CD14-positive monocyte (primary cell): ENCODE measurements around the gene ZNF879. TPM values are rescaled to one million over a fixed set of nuclear protein-coding genes. Genes with fewer than 3 reads are reported as not detected.
A peak's percentile ranks its signal among the peaks of the same experiment; 100 is the strongest.

Source experiments
- DNase-seq, 3 donors: peaks; one replicate each; pipeline ENCODE4 v3.0.0-alpha.2; 2011 to 2022
- H2AFZ ChIP-seq: 2 replicates; pipeline ENCODE4 v1.6.0; 2012; ENCODE audit warnings: mild to moderate bottlenecking, low read depth, low read length, inconsistent platforms; ENCODE audit not compliant: insufficient read depth, poor library complexity, severe bottlenecking
- H3K27ac ChIP-seq, 2 donors: 1 replicate in 1 of 2; 2 replicates in 1 of 2; pipeline ENCODE4 v1.5.1; 2012 to 2013; ENCODE audit warnings: low read length in 2 of 2, control low read depth in 1 of 2, inconsistent platforms in 1 of 2, low read depth in 1 of 2, mild to moderate bottlenecking in 1 of 2
- H3K27me3 ChIP-seq, 2 donors: one replicate each; pipeline versions ENCODE4 v1.6.0 to v1.6.1; 2011 to 2013; ENCODE audit warnings: low read length in 2 of 2; ENCODE audit not compliant: control insufficient read depth in 2 of 2, insufficient read depth in 2 of 2
- H3K36me3 ChIP-seq, 2 donors: replicated peaks in 1 of 2; 1 replicate in 1 of 2; 2 replicates in 1 of 2; pipeline versions ENCODE4 v1.5.1 to v1.6.1; 2012 to 2013; ENCODE audit warnings: low read length in 2 of 2, control low read depth in 1 of 2, inconsistent platforms in 1 of 2, mild to moderate bottlenecking in 1 of 2; ENCODE audit not compliant: insufficient read depth in 2 of 2, control insufficient read depth in 1 of 2
- H3K4me1 ChIP-seq, 2 donors: 1 replicate in 1 of 2; 2 replicates in 1 of 2; pipeline versions ENCODE4 v1.5.1 to v1.6.1; 2012 to 2013; ENCODE audit warnings: low read length in 2 of 2, control low read depth in 1 of 2, inconsistent platforms in 1 of 2, mild to moderate bottlenecking in 1 of 2, moderate library complexity in 1 of 2; ENCODE audit not compliant: insufficient read depth in 2 of 2, control insufficient read depth in 1 of 2
- H3K4me2 ChIP-seq: replicated peaks from 2 replicates; pipeline ENCODE3; 2012; ENCODE audit warnings: low read length, moderate library complexity, mild to moderate bottlenecking; ENCODE audit not compliant: poor library complexity, severe bottlenecking; ENCODE audit errors: extremely low read depth
- H3K4me3 ChIP-seq, 3 experiments: fragments of 200-600 bp in 1 of 3; sonication (generic) in 1 of 3; replicated peaks in 1 of 3; 1 replicate in 2 of 3; 2 replicates in 1 of 3; pipeline ENCODE4 v1.5.1; 2011 to 2013; ENCODE audit warnings: low read length in 3 of 3, mild to moderate bottlenecking in 3 of 3, control low read depth in 2 of 3, low read depth in 2 of 3, inconsistent platforms in 1 of 3, moderate library complexity in 1 of 3
- H3K79me2 ChIP-seq: 2 replicates; pipeline ENCODE4 v1.6.0; 2012; ENCODE audit warnings: mild to moderate bottlenecking, control low read depth, inconsistent platforms, low read length, moderate library complexity; ENCODE audit not compliant: insufficient read depth
- H3K9ac ChIP-seq: 2 replicates; pipeline ENCODE4 v1.6.0; 2017; ENCODE audit warnings: low read length, mild to moderate bottlenecking; ENCODE audit not compliant: insufficient read depth, poor library complexity, severe bottlenecking
- H3K9me3 ChIP-seq, 2 donors: replicated peaks in 1 of 2; 1 replicate in 1 of 2; 2 replicates in 1 of 2; pipeline versions ENCODE4 v1.5.1 to v1.6.1; 2012 to 2013; ENCODE audit warnings: low read length in 2 of 2, control low read depth in 1 of 2; ENCODE audit not compliant: control insufficient read depth in 1 of 2, insufficient read depth in 1 of 2
- H4K20me1 ChIP-seq: 2 replicates; pipeline ENCODE4 v1.6.0; 2012; ENCODE audit warnings: mild to moderate bottlenecking, low read length, control low read depth, moderate library complexity; ENCODE audit not compliant: insufficient read depth
- H3K27ac Mint-ChIP-seq, 7 donors: one replicate each; pipeline ENCODE4 v1.8.0; 2020; ENCODE audit warnings: mild to moderate bottlenecking in 7 of 7, mixed read lengths in 7 of 7, moderate library complexity in 6 of 7, inconsistent platforms in 2 of 7
- H3K27me3 Mint-ChIP-seq, 3 donors: one replicate each; pipeline ENCODE4 v1.8.0; 2021 to 2022; ENCODE audit warnings: low read depth in 3 of 3, mild to moderate bottlenecking in 3 of 3, mixed read lengths in 3 of 3, moderate library complexity in 3 of 3, inconsistent platforms in 1 of 3
- H3K36me3 Mint-ChIP-seq, 2 donors: one replicate each; pipeline ENCODE4 v1.8.0; 2020; ENCODE audit warnings: mixed read lengths in 2 of 2, inconsistent platforms in 1 of 2, mild to moderate bottlenecking in 1 of 2
- H3K4me1 Mint-ChIP-seq: one replicate; pipeline ENCODE4 v1.8.0; 2020; ENCODE audit warnings: mild to moderate bottlenecking, mixed read lengths
- H3K4me3 Mint-ChIP-seq, 2 donors: one replicate each; pipeline ENCODE4 v1.8.0; 2020; ENCODE audit warnings: mild to moderate bottlenecking in 2 of 2, mixed read lengths in 2 of 2, moderate library complexity in 1 of 2
- H3K9me3 Mint-ChIP-seq, 7 donors: one replicate each; pipeline ENCODE4 v1.8.0; 2020 to 2022; ENCODE audit warnings: mixed read lengths in 7 of 7, mild to moderate bottlenecking in 6 of 7, moderate library complexity in 6 of 7, inconsistent platforms in 2 of 7
- CTCF ChIP-seq: fragments of 200-600 bp; IDR thresholded peaks from one replicate; pipeline ENCODE4 v1.8.0; 2022; ENCODE audit warnings: antibody characterized with exemption, mild to moderate bottlenecking
- WGBS: methylation state at CpG from one replicate; pipeline ENCODE4 v1.1.5; 2013; ENCODE audit warnings: missing lambda C conversion rate; ENCODE audit not compliant: insufficient coverage; 5-methylcytosine and 5-hydroxymethylcytosine counted together
- intact Hi-C, 2 donors: fragments of 100-400 bp; cut with micrococcal nuclease; formaldehyde crosslinking; loops; one replicate each; pipeline versions ENCODE4 v1.15.0 to v1.15.1; 2023
- polyA plus RNA-seq, 3 donors: library from polyadenylated mRNA; depleted of rRNA in 1 of 3; unstranded in 2 of 3; stranded (reverse) in 1 of 3; fragments of 300-500 nt in 2 of 3; fragments of >200 nt in 1 of 3; fragmentation: Illumina TruSeq in 2 of 3; gene quantifications; 1 replicate in 2 of 3; 2 replicates in 1 of 3; pipeline ENCODE4 v1.2.3, GENCODE V29; 2012 to 2021

ZNF879 gene
- polyA plus RNA-seq, 3 donors: 0.61 to 1.4 (median 0.71) TPM

DNA sequence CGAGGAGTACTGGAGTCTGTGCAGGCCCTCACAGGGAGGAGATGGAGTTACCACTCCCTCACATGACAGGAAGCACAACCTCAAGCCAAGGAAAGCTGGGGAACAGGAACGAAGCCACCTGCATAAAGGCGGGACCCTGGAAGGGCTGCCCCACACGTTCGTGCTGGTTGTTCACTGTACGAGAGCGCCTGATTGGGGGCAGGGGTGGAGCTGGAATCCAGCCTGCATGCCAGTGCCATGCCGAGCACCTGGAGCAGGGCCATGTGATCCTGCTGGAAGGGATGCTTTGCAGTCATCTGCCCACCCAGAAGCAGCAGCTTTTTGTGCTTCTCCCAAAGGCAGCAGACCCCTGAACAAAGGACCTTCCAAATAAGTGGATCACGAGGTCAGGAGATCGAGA, 39.9 kb upstream of the ZNF879 start:
- Histone ChIP-seq H4K20me1 (no peaks in the 10 kb centered on the region), H2AFZ (no peak overlapping the region), H3K4me3 (no peak overlapping the region), H3K79me2 (no peaks in the 10 kb centered on the region), H3K27ac (no peak overlapping the region), H3K4me1 (no peaks in the 10 kb centered on the region), H3K36me3 (no peaks in the 10 kb centered on the region), H3K9ac (no peak overlapping the region), H3K9me3 (peaks cover 88 to 95% of the 10 kb centered on the region in 2 donors), H3K27me3 (no peaks in the 10 kb centered on the region), H3K4me2 (no peak overlapping the region)
- Mint-ChIP-seq H3K27me3 (peaks cover 0 to 2% (median 0%) of the 10 kb centered on the region in 3 donors), H3K36me3 (no peaks in the 10 kb centered on the region), H3K27ac (no peak overlapping the region), H3K4me3 (no peak overlapping the region), H3K4me1 (no peaks in the 10 kb centered on the region), H3K9me3 (peaks cover 76 to 97% (median 86%) of the 10 kb centered on the region in 7 donors)
- DNase-seq: no peak
- TF ChIP-seq CTCF: no peak
- intact Hi-C loops: no loop called here
- 92% methylated on average over 9 of the region's 10 CpGs for WGBS

GRCh38 chr5:178984145-178985072, 39.2 kb upstream of the ZNF879 start:
- Mint-ChIP-seq H3K27ac (peak overlapping the region in 1 of 7 donors; percentile 53), H3K9me3 (peaks cover 77 to 96% (median 87%) of the 10 kb centered on the region in 7 donors), H3K4me1 (no peaks in the 10 kb centered on the region), H3K36me3 (no peaks in the 10 kb centered on the region), H3K4me3 (no peak overlapping the region), H3K27me3 (peaks cover 0 to 2% (median 0%) of the 10 kb centered on the region in 3 donors)
- no peak for DNase-seq
- no peaks in the 10 kb centered on the region for H3K4me1 ChIP-seq
- no peak overlapping the region for H3K27ac ChIP-seq
- H3K4me3 ChIP-seq: no peak overlapping the region
- H3K9ac ChIP-seq: no peak overlapping the region
- H4K20me1 ChIP-seq: no peaks in the 10 kb centered on the region
- 96% methylated on average over 37 of the region's 37 CpGs for WGBS
- H3K4me2 ChIP-seq: no peak overlapping the region
- intact Hi-C loops: no loop called here
- H2AFZ ChIP-seq: no peak overlapping the region
- no peaks in the 10 kb centered on the region for H3K36me3 ChIP-seq
- TF ChIP-seq CTCF: no peak
- H3K27me3 ChIP-seq: no peaks in the 10 kb centered on the region
- H3K9me3 ChIP-seq: peaks cover 86 to 95% of the 10 kb centered on the region in 2 donors
- no peaks in the 10 kb centered on the region for H3K79me2 ChIP-seq
